ENCODE data around the gene CCDC188.

CCDC188 gene

DNA sequence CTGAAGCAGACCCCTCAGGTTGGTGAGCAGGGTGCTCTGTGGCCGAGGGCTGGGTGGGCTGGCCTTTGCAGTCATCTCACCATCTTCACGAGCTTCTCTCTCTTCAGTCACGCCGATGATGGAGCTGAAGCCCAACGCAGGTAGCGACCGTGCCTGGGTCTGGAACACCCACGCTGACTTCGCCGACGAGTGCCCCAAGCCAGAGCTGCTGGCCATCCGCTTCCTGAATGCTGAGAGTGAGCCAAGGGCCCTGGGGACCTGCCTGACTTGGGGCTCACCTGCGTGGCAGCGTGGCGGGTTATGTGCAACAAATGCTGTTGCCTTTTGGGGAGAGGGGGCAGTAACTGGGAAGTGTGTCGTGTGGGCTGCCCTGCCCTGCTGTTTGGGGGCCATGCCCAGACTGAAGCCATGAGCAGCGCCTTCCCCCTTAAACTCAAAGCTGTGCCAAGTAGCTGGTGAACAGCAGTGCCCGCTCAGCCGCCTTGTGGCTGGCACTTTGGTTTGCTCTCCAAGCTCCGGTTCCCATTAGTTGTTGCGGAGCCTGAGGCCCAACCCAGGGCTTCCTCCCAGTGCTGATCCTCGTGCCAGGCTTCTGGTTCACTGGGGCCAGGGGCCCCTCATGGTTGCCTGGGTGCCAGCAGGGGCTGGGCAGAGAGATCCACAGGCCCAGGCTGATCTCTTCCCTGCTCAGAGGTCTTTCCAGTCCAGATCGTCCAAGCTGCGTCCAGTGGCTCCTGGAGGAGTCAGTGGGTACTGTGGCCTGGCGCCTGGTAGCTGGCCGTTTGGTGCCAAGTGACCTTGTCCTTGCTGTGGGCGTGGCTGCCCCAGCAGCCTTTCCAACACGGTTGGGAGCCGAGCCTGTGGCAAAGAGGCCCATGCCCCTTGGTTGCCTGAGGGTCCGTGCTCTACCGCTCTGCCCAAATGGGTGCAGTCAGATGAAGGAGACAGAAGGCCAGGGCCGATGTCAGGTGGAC is 25.4 kb downstream of the CCDC188 start:
- no peak overlapping the region for H3K4me3 ChIP-seq (ENCODE audit: control insufficient read depth, low read depth, low read length)
- DNase-seq (ENCODE audit: low read depth), result no peak
- TF ChIP-seq, protein P1, sequence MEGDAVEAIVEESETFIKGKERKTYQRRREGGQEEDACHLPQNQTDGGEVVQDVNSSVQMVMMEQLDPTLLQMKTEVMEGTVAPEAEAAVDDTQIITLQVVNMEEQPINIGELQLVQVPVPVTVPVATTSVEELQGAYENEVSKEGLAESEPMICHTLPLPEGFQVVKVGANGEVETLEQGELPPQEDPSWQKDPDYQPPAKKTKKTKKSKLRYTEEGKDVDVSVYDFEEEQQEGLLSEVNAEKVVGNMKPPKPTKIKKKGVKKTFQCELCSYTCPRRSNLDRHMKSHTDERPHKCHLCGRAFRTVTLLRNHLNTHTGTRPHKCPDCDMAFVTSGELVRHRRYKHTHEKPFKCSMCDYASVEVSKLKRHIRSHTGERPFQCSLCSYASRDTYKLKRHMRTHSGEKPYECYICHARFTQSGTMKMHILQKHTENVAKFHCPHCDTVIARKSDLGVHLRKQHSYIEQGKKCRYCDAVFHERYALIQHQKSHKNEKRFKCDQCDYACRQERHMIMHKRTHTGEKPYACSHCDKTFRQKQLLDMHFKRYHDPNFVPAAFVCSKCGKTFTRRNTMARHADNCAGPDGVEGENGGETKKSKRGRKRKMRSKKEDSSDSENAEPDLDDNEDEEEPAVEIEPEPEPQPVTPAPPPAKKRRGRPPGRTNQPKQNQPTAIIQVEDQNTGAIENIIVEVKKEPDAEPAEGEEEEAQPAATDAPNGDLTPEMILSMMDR (conservative IDR thresholded peaks at IDR 0.05; ENCODE audit: control insufficient read depth, insufficient read depth, low read depth, low read length), result no peak

DNA sequence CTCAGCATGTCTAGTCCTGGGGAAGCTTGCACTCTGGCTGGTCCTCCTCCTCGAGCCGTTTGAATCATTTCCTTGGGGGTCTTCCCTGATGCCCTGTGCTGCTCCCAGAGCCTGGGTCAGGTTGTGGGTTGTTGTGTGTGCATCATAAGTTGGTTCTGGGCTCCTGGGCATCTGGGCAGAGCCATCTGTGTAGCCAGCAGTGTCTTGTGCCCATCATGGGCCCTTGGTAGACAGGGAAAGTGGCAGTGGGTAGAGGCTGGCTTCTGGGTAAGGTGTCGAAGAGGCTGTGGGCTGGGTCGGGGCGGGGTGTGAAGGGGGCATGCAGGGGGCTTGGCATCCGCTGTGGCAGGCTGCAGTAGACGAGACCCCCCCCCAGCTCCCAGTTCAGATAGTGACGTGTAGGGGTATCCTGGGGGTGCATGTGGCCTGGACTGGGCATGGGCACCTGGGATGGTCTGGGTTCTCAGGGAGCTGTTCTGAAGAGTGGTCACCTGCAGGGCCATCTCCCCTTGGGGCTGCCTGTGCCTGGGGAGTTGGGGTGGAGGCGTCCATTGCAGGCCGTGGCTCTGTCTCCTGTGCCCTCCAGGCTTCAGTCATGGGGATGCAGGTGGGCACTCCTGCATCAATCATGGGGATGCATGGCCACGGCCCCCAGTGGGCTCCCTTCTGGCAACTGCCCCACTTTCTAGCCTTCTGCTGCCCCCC is 26.6 kb downstream of the CCDC188 start:
- TF ChIP-seq, protein P1 (conservative IDR thresholded peaks at IDR 0.05; ENCODE audit: control insufficient read depth, insufficient read depth, low read depth, low read length), result no peak
- no peak for DNase-seq (ENCODE audit: low read depth)
- H3K4me3 ChIP-seq (ENCODE audit: control insufficient read depth, low read depth, low read length), result no peak overlapping the region

DNA sequence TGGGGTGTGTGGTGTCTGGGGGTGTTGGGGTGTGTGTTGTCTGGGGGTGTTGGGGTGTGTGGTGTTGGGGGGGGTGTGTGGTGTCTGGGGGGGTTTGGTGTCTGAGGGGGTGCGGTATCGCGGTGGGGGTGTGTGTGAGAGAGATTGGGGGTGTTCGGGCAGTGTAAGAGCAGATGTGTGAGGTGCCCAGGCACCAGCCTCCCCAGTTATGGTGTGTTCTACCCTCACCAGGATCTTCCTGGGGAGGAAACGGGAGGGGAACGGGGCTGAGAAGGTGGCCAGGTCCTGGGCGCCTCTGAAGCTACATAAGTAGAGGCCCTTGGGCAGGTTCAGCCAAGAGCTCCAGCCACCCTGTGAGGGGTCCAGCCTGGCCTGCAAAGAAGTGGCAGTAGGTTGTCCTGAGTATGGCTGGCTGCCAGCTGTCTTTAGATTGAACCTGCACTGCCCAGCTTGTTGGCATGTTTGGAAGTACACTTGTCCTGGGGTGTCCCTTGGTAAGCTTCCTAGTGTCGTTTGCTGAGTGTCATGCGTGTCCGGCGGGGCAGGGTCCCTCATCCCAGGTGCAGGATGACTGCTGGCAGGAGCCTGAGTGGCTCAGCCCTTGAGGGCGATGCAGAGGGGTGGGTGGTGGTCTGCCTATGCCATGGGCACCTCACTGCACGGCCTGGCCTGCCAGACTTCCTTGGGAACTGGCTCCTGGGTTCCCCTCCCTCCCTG is 27.3 kb downstream of the CCDC188 start:
- no peak overlapping the region for H3K4me3 ChIP-seq (ENCODE audit: control insufficient read depth, low read depth, low read length)
- TF ChIP-seq, protein P1 (conservative IDR thresholded peaks at IDR 0.05; ENCODE audit: control insufficient read depth, insufficient read depth, low read depth, low read length), result no peak
- no peak for DNase-seq (ENCODE audit: low read depth)

DNA sequence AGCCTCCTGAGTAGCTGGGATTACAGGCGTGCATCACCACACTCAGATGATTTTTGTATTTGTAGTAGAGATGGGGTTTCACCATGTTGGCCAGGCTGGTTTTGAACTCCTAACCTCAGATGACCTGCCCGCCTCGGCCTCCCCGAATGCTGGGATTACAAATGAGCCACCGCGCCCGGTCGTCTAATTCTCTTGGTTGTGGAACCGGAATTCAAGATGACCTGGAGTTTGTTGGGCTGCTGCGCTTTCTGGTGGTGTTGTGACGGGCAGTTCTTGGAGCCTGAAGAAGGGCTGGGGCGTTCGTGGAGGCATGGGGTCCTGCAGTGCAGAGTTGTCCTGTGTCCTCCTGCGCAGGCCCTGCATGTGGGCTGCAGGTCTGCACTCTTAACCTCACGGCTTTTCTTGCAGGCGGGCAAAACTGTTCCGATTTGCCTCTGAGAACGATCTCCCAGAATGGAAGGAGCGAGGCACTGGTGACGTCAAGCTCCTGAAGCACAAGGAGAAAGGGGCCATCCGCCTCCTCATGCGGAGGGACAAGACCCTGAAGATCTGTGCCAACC is 28.9 kb downstream of the CCDC188 start:
- DNase-seq (ENCODE audit: low read depth), result no peak
- TF ChIP-seq, protein P1 (conservative IDR thresholded peaks at IDR 0.05; ENCODE audit: control insufficient read depth, insufficient read depth, low read depth, low read length), result no peak
- no peak overlapping the region for H3K4me3 ChIP-seq (ENCODE audit: control insufficient read depth, low read depth, low read length)

DNA sequence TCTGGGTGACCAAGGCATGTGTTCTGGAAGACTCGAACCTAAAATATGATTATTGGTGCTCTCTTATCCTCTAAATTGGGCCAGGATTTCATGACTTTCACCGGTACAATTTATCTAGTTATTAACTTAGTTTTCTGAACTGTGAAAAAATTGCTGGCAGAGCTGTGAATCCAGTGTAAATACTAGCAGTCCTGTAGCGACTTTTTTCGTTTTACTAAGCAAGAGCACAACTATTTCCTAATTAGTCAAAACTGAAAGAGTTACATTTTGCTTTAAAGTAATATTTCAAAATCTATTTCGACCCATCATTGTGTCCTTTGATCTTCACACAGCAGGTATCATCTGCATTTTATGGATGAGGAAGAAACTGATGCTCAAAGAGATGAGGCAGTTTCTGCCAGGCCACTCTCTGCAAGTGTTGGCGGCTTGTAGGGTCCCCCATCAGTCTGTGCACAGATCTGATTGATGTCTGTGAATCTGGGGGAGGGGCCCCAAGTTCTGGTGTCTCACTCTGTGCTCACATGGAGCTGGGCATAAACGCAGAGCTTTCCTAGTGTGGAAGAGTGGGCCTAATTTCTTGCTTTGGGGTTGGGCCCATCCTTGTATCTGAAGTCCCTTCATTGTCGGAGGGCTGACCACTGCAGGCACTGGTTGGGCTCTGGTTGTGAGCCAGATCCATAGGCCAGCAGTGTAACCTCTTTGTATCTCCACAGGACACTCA is 32.4 kb downstream of the CCDC188 start:
- peak overlapping the region; percentile 88 for H3K4me3 ChIP-seq (ENCODE audit: control insufficient read depth, low read depth, low read length)
- TF ChIP-seq, protein P1 (conservative IDR thresholded peaks at IDR 0.05; ENCODE audit: control insufficient read depth, insufficient read depth, low read depth, low read length), result no peak
- no peak for DNase-seq (ENCODE audit: low read depth)
